Putamen (tissue), 1 donor: ENCODE results near the gene TEAD3.
"Not testable (repeated sequence)": the region's sequence is repeated elsewhere in the genome, so short reads cannot be mapped to it uniquely, and the experiment has no call there.

ENCODE experiments used
- DNase-seq: peaks from one replicate; pipeline ENCODE4 v3.0.0-alpha.2; 2016; ENCODE audit warnings: low spot score

Gene TEAD3

DNA sequence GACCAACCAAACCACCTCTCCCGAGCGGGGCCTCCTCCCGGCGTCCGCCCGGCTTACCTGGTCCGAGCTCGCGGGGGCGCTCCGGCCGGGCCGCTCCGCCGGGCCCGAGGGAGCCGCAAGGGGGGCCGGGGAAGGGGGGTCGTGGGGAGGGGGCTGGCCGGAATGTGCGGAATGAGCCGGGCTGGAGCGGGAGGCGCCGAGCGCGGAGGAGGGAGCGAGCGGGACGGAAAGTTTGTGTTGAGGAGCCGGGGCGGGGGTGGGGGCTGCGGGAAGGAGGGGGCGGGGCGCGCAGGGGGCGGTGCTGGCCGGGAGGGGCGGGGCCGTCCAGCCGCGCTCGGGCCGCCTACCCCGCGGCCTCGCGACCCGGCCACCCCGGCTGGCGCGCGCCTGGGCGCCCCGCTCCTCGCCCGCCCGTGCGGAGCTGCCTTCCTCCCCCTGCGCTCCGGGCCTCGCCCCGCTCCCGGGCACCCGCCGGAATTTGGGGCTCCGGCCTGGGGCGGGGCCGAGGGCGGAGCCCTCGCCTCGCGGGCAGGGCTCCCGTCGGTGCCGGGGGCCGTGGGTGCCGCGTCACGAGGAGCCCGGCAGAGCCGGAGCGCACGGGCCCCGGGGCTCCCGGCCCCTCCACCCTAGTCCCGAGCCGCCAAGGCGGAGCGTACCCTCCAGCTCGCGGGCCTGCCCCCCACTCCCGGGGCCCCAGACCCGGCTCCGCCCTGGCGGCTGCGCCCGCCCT, at the start of gene TEAD3:
TSS of gene TEAD3 (minus strand) at position 239 of the 730 bp plus-strand sequence.
- DNase-seq = no peak

GRCh38 chr6:35544769-35545361, 48.0 kb upstream of the TEAD3 start:
- DNase-seq = no peak

- no peak for DNase-seq
Measured at GRCh38 chr6:35543459-35544193, 46.7 kb upstream of the TEAD3 start.

- DNase-seq = no peak
Measured at GRCh38 chr6:35541836-35542235, 45.0 kb upstream of the TEAD3 start.

- no peak for DNase-seq
Measured at GRCh38 chr6:35539223-35539622, 42.3 kb upstream of the TEAD3 start.

- not testable (repeated sequence) for DNase-seq
Measured at GRCh38 chr6:35535847-35536246, 39.0 kb upstream of the TEAD3 start.

DNA sequence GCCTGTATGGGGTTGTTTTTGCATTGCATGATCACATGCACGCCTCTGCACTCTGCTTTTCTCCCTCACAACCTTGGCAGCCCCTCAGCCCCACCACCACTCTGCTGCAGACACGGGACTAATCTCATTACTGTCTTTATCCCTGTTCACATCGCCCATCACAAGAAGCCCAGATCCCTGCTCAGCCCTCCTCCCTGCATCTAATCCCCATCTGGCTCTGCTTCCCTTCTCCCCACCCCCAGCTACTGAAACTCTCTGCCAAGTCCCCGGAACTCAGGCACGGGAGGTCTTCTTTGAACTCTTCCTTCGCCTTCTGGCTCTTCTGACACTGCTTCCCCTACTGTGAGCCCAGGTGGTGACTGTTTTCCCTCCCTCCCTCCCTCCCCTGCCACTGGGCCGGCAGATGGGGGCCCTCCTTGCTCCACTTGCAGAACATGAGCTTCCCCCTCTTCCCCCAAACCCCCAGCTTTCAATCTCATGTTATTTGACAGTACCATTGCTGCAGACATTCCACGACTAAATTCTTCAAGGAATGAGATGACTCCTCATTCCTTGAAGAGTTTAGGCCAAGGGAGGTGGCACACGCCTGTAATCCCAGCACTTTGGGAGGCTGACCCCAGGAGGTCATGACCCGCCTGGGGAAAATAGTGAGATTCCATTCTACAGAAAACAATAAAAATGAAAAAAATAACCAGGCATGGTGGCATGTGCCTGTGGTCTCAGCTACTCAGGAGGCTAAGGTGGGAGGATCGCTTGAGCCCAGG, 37.7 kb upstream of the TEAD3 start:
- DNase-seq = no peak

DNA sequence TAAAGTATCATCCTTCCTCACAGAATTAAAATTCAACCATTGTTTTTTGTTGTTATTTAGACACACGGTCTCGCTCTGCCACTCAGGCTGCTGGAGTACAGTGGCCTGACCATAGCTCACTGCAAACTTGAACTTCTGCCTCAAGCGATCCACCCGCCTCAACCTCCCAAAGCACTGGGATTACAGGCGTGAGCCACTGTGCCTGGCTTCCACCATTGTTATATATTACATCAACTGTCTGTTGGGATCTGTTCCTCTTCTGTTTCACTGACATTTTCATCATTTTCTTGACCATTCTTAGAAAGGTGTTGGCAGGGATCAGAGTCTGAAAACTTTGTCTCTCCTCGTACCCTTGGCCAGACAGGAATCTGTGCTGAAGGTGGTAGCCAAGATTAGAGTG, 37.1 kb upstream of the TEAD3 start:
- DNase-seq = no peak

DNA sequence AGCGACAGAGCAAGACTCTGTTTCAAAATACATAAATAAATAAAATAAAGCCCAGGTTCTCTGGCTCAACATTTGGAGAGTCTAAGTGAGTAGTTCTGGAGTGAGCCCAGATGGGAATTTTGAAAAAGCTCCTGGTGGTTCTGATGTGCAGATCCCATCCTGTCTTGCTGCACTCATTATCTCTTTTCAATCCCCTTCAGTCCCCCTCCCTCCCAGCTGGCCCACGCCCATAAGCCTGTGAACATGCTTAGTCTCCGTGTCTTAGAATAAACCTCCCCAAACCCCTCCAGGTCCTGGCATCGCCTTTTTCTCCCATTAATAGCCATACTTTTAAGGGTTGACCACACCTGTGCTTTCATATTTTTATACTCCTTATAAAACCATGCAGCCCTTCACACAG, 35.2 kb upstream of the TEAD3 start:
- no peak for DNase-seq

DNA sequence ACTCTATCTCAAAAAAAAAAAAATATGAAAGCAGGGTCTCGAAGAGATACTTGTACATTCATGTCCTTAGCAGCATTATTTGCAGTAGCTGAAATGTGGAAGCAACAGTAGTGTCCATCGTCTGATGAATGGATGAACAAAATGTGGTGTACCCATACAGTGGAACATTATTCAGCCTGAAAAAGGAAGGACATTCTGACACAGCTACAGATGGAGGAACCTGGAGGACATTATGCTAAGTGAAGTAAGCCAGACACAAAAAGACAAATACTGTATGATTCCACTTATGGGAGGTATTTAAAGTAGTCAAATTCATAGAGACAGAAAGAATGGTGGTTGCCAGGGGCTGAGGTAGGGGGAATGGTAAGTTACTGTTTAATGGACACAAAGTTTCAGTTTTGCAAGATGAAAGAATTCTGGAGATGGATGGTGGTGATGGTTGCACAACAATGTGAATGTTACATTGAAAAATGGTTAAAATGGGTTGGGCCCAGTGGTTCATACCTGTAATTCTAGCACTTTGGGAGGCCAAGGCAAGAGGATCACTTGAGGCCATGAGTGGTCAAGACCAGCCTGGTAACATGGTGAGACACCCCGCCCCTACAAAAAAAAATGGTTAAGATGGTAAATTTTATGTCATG, 27.6 kb upstream of the TEAD3 start:
- no peak for DNase-seq

GRCh38 chr6:35522660-35523658, 26.1 kb upstream of the TEAD3 start:
- DNase-seq = peak; percentile 10

GRCh38 chr6:35522151-35522550, 25.3 kb upstream of the TEAD3 start:
- DNase-seq = no peak

DNA sequence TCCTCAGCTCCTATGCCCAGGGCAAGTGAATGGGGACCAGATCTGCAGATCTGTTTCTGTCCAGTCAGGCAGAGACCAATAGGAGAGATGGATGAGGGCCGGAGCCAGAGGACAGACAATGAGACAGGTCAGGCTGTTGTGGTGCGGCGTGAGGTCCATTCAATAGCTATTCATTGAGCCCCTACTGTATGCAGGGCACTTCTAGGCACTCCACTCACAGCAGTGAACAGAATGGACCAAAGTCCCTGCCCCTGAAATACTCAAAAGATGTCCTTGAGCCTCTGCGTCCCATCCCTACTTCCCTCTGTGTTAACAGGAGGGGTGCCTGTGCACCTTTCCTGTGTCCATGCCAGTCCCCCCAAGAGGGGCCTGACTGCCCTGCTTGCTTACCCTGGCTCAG, 24.4 kb upstream of the TEAD3 start:
- no peak for DNase-seq

DNA sequence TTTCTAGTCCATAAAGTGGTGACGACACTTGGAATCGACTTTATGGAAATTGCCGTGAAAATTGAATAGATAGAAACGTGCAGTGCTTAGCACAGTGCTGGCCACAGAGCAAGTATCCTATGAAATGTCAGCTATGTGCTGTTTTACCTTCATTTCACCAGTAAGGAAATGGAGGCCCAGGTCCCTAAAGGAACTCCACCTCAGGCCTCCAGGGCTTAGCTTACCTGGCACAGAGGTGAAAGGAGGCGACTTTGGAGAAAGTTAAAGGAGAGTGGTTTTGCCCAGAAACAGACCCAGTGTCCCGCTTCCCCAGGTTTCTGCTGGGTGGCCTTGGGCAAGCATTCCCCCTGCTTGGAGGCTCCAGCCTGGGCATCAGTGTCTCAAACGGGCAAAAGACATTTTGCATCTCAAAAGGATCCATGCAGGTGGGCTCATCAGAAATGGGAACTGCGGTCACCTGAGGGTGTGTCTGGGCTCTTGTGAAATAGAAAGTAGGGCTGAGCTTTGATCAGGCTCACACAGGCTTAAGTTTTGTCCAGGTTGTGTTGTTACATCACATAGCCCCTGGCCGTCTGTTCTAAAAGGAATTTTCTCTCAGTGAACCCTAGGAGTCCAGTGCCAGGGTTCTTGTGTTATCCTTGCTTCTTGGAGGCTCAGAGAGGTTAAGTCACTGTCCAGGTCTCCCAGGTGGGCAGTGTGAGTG, 22.6 kb upstream of the TEAD3 start:
- DNase-seq = no peak

DNA sequence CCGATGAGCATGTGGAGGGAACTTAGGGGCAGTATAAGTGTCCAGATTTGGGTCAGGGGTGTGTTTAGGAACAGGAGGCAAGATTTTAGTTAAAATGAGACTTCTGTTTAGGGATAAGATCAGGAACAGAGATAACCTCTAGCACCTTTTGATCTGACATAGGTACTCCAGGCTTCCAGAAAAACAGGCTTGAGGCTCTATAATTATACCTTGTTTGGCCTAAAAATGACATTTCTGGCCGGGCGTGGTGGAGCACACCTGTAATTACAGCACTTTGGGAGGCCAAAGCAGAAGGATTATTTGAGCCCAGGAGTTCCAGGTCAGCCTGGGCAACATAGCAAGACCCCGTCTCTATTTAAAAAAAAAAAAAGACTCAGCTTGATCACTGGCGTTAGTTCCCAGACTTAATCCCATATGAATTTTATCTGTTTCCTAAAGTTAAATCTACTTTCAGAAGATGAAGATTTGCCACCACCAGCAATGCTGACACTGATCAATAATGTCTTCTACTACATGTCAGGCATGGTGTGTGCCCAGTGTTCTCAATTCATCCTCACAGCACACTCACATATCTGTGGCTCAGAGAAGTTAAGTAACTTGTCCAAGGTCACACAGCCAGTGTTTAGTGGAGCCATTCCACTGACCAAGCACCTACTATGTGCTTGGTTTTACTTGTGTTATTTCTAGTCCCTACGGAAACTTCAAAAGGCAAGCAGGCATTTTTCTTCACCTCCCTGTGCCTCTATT, 21.9 kb upstream of the TEAD3 start:
- no peak for DNase-seq

DNA sequence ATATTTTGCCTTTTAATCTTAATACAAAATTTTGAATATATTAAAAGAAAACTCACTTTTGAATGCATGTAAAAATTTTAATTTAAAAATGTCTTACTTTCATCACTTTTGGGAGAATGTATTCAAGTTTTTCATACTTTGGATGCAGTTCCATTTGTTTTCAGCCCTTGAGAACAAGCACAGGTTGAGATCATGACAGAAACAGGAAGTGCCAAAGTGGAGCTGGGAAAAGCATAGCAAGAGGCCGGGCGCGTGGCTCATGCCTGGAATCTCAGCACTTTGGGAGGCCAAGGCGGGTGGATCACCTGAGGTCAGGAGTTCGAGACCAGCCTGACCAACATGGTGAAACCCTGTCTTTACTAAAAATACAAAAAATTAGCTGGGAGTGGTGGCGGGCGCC, 21.1 kb upstream of the TEAD3 start:
- not testable (repeated sequence) for DNase-seq

- DNase-seq = peak; percentile 63
Measured at GRCh38 chr6:35516712-35517111, 19.8 kb upstream of the TEAD3 start.

- DNase-seq = not testable (repeated sequence)
Measured at GRCh38 chr6:35515939-35516338, 19.1 kb upstream of the TEAD3 start.

- no peak for DNase-seq
Measured at GRCh38 chr6:35514587-35514986, 17.7 kb upstream of the TEAD3 start.
